ENCODE data around the gene MAMSTR.

MAMSTR gene

DNA sequence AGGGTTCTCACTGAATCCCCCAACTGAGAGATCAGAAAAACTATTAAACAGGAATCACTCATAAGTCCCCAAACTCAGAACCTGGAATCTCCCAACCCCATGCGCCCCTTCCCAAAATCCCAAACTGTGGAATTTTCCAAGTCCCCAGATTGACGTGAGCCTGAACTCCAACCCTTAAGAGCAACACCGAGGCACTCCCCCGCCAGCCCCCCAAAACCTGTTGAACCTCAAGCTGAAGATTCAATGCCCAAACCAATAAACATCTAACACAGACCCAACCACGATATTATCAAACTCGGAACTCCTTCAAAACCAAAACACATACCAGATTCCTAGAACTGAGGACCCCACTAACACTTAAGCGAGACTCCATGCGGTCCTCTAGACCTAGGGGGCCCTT is 26.6 kb upstream of the MAMSTR start:
- no peak for DNase-seq

DNA sequence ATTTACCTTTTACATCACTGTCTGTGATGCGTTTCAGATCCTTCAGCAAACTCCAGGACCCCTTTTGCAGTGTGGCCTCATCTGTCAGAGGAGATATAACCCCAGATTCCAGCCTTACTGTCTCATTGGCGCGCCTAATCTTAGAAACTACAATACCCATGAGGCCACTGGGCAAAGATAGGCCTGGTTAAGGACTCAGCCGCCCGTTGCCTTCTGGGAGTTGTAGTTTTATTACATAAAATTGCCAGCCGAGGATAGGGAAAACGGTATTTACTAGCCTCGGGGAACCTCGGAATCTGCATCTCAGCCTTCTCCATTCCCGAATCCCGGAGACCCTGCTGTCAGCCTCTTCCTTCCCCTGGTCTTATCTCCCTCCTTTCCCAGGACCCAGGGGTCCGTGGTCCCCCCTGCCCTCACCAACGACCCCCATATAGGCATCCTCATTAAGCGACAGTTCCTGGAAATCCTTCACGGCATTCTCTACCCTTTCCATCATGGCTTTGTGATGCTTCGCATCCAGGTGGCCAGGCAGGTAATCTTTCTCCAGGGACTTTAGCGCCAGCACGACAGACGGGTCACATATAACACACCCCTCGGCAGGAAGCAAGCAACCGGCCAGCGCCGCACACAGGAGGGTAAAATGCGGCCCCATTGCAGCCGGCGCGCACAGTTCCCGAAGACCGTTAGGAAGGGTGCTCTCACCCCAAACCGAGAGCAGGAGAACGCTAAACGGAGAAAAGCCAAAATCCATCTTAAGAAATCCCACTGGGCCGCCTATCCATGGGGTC is 25.9 kb upstream of the MAMSTR start:
- DNase-seq = peak; percentile 28

DNA sequence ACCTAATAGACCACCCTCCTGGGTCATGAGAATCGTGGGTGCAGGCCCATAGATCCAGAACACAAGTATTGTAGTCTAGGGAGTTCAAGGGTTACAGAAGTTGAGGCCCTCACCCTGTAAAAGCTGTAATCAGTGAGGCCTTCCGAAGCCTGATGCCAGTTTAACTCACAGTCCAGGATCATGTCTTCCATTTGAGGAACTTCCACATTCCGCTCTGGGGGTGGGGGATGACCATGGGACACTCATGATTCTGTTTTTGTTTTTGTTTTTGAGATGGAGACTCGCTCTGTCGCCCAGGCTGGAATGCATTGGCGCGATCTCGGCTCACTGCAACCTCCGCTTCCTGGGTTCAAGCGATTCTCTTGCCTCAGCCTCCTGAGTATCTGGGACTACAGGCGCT is 22.6 kb upstream of the MAMSTR start:
- DNase-seq = no peak

DNA sequence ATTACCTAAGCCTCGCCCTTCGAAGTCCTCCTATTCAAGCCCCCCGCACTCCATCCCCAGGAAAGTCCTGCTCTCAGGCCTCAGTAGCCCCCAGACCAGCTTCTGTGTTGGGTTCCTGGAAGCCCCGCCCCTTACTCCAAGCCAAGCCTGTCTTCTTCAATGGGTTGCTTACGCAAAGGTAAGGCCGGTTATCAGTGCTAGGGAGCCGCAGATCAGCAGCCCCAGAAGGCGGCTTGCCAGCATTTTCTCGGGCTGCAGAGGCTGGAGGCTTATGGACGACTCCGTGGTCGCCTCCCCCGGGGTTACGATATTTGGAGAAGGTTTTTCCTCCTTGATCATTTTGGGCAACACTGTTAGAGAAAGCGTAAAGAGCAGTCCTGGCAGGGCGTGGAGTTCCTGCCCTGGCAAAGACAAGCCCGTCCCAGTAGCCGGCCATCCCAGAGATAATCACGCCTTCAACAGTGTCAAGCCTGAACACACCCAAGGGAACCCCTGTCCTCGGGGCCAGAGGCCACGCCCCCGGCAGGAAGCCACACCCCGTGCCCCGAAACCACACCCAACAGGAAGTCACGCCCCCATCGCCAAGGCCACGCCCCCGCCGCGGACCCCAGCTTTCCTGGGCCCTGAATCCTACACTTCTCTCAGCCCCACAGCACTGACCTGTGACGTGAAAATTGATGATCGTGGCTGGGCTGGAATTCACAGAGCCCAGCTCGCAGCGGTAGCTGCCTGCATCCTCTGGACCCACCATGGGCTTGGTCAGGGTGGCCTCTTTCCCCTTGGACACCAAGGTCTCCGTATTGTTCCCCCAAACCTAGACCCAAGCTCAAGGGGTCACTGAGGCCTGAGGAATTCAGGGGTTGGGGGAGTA is 21.8 kb upstream of the MAMSTR start:
- no peak for DNase-seq

DNA sequence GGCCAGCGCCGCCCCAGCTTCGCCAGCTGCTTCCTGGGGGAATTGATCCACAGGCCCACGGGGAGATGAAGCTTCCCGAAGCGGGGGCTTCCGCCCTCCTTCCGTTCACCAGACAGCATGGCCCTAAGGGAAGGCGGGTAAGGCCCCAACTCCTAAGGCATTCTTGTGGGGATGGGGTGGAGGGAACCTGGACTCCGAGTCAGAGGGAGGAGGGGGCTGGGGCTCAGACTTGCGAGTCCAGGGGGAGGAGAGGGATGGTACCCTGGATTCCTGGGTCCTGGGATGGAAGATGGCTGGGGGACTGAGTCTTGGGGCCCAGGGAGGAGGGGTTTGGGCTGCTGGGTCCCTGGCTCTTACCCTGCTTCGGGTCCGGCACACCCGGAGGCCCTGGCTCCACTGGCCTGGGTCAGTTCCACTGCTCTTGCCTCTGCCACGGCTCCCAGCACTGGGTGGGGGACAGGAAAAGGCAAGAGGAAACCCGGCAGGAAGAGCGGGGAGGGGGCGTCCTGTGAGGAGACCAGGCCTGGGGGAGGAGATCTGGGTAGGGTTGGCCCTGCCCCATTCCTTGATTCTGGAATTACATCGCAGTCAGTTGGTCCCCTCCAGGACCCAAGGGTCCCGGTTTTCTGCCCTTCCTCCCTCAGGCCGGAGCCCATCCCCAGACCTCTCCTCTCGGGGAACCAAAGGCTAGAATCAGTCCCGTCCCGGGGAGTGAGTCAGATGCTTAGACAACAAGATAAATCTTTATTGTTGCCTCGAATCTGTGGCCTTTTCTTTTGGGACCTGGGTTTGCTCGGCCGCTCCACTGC is 20.8 kb upstream of the MAMSTR start, which contains the start of gene RASIP1:
RASIP1 (minus strand) TSS at position 447 of the 809 bp plus-strand sequence; CDS start at position 119, 328 bp downstream.
- no peak for DNase-seq

DNA sequence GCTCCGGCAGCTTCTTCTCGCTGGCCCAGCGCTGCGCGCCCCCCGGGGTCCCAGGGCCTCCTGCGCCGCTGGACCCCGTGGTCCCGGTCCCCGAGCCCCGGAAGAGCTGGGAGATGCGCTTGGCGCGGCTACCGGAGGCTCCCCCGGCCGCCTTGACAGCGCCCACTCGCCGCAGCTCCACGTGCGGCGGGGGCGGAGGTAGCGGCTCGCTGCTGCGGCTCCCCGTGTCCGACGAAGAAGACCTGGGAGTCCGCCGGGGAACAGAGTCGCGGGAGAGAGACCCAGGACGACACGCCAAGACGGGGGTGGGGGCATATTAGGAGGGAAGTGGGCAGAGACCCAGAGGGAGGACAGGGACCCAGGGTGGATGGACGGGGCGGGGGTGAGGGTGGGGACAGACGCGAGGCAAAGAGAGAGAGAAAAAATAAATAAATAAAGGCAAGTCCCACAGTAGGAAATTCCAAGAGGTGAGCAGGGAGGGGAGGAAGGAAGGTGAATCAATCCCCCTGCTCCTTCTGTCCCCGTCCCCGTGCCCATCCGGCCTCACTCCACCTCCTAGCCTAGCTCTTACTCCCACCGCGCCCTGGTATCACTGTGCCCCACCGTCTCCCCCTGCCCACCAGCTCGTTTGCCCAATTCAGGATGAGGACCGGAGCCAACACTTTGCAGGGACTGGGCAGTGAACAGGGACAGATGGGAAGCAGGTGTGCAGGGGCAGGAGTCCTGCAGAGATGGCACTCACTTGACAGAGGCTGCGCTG is 20.1 kb upstream of the MAMSTR start:
- no peak for DNase-seq

DNA sequence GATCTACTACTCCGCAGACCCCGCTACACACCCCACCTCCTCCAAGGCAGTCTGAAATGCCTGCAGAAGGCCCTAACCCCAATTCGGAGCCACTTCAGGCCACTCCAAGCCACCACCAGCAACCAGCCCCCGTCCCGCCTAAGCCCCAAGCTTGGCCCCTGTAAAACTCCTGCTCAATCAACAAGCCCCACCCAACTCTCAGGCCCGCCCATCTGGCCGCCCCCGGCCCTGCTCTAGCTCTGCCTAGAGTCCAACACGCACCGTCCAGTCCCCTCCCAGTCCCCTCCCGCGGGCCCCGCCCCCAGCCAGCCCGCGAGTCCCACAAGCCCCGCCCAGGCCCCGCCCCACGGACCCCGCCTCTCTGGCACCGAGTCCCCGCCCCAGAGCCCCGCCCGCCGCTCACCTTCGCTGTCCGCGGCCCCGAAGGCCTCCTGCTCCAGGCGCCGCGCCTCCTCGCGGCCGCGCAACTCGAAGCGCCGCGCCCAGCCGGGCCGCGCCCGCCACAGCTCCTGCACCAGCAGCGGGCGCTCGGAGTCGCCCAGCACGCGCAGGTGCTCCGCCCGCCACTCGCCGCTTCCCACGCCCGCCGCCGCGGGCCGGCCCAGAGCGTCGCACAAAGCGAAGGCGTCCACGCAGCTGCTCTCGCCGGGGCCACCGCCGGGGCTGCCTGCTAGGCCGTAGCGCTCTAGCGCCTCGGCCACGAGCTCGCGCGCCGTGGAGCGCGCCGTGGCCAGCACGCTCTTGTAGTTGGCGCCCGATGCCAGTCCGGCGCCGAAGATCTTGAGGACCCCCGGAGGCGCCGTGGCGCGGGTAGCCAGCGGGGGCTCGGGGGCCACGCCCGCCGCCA is 19.3 kb upstream of the MAMSTR start:
- DNase-seq = peak; percentile 87

DNA sequence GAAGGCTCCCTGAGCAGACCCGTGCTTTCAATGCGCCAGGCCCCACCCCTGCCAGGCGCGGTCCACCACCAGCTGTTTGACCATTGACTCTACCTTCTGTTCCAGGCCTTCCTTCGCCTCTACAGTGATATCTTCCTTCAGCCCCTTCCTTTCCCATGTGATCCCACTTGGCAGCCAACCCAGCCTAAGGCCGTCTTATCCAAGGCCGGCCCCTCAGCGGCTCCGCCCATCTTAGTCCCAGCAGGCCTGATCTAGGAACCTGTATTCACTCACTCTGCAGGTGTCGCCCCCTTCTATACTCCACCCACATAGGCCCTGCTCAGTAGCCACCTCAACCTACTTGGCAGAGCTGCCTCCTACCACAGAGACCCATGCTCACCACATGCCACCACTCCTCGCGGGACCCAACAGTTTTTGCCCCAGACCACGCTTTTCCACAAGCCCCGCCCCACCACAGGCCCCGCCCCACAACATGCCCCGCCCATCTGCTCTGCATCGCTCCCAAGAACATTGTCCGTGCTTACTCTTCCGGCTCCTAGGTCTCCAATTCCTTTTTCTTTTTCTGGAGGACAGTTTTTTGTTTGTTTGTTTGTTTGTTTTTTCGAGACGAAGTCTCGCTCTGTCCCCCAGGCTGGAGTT is 18.0 kb upstream of the MAMSTR start:
- no peak for DNase-seq

DNA sequence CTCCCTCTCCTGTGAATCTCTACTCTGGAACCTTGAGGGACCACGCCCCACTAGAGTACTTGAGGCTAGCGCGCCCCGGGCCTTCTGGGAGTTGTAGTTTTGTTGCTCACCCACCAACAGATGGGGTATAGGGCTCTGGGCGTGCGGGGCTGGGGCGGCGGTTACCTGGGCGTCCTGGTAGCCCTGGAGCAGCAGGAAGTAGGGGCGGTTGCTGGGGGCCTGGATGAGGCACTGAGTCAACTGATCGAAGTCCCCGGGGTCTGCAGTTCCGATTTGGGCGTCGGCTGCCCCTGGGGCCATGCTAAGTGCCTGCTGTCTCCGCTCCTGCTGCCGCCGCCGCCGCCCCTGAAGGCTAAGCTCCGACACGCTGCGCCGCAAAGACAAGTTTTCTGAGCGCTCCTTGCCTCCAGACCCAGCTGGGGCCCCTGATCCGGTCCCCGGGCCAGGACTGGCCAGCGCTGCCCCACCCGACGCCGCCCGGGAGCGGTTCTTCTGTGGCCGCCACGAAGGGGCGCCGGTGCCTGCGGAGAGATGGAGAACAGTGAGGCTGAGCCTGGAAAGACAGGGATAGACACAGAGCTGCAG is 15.6 kb upstream of the MAMSTR start:
- peak; percentile 41 for DNase-seq

DNA sequence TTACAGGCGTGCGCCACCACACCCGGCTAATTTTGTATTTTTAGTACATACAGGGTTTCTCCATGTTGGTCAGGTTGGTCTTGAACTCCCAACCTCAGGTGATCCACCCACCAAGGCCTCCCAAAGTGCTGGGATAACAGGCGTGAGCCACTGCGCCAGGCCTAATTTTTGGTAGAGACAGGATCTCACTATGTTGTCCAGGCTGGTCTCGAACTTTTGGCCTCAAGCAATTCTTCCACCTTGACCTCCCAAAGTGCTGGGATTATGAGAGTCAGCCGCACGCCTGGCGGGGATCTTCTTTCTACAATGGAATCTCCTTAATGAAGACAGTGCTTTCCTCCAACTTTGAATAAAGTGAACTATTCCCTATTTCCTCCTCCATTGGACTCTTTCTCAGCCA is 15.1 kb upstream of the MAMSTR start:
- DNase-seq = no peak

DNA sequence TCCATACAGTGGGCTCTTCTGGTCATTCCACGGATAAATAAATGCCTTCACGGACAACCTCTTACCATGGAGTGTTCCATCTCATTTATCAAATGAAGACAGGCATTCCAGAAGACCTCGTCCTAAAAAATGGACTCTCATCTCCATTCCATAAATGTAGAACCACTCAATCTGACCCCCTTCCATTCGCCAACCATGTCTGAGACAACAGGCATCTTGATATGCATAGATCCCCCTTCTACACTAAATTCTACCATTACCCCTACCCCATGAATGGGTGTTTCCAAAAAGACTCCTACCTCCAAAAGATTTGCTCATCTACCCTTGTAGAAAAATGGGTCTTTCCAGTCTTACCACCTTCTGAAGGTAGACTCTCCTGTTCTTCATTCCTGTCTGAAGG is 11.9 kb upstream of the MAMSTR start:
- DNase-seq = no peak

DNA sequence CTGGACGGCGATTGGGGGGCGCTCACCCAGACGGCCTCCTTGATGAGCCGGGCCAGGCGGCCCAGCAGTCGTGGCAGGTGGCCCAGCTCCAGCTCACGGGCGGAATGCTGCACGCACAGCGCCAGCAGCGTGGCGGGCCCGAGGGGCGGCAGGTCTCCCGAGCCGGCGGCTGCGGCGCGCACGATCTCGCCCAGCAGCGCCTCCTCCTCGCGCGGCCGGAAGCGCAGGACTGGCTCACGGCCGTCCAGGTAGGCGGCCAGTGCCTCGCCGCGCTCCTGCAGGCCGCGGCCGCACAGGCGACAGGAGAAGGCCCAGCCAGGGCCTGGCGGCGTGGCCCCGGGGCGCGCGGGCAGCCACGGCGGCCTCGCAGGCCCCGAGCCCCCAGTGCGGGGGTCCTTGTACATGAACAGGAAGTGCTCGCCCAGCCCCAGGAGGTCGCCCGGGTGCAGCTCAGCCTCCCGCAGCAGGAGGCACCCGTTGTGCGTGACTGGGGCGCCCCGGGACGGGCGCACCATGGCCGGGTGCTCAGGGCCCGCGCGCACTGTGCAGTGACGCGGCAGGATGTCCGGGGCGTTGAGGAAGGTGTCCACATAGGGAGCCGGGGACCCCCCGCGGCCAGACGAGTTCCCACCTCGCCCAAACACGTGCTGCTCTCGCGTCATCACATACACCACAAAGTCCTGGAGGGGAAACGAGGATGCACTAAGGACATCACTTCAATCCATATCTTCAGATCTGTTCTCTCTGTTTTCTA is 9.6 kb upstream of the MAMSTR start:
- no peak for DNase-seq

DNA sequence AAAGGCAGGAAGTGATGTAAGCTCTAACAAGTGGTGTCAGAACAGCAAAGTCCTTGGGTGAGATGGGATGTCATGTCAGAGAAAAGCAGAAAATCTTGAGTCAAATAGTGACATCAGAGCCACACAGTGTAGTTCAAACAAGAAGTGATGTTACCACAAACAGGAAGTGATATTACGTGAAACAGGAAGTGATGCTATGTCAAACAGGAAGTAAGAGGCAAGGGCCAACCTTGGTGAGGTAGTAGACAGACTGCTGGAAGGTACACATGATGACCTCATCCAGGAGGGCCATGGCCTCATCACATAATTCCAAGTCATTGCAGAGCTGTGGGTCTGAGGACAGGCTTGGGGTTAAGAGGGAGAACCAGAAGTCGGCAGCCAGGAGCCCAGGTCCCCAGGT is 7.0 kb upstream of the MAMSTR start:
- no peak for DNase-seq

DNA sequence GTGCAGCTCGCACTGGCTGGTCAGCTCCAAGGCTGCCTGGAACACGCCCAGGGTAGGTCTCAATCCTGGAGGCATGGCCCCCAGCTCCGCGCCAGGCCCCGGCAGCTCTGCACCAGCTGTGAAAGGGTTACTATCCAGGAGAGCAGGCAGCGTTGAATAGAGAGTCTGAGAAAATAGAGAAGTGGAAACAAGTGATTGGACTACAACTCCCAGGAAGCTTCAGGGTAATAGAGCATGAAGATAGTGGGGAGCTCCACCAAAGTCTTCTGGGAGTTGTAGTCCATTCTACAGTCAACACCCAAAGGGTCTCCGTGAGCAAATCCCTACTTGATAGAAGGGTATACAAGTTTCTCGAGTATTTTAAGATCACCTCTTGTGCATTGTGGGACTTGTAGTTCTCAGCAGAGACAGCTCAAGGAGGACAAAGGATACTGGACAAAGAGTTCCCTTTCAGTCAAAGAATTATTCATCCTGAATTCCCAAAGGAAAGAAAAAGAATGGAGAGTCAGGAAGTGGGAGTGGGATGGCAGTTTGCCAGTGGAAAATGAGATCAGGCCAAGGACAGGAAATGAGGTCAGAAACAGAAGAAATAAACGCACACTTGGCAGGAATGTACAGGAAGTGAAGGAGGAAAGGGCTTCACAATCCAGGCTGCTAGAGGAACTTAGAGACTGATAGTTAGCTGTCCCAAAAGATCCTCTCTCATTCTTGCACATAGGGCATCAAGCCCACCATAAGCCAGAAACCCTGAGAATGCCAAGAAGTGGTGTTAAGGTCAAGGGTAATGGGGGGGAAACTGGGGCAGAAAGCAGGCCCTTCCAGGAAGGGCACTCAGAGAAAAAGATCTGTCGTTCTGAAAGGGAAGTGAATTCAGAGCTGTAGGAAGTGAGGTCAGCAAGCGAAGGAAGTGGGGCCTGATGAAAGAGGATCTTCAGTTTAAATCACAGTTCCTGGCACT is 5.5 kb upstream of the MAMSTR start:
- no peak for DNase-seq

DNA sequence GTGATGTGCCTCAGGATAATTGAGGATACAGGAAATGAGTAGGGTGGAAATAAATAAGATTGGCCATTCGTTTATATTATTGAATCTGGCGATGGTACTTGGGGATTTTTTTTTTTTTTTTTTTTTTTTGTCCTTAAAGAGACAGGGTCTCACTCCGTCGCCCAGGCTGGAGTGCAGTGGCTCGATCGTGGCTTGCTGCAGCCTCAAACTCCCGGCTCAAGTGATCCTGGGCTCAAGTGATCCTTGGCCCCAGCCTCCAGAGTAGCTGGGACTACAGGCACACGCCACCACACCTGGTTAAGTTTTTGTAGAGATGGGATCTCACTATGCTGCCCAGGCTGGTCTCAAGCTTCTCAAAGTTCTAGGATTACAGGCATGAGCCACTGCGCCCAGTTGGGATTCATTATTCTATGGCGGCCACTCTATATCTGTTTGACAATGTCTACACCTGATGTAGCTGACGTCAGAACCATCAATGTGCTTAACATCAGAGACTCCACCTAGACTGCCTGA is 2.7 kb upstream of the MAMSTR start:
- DNase-seq = no peak

DNA sequence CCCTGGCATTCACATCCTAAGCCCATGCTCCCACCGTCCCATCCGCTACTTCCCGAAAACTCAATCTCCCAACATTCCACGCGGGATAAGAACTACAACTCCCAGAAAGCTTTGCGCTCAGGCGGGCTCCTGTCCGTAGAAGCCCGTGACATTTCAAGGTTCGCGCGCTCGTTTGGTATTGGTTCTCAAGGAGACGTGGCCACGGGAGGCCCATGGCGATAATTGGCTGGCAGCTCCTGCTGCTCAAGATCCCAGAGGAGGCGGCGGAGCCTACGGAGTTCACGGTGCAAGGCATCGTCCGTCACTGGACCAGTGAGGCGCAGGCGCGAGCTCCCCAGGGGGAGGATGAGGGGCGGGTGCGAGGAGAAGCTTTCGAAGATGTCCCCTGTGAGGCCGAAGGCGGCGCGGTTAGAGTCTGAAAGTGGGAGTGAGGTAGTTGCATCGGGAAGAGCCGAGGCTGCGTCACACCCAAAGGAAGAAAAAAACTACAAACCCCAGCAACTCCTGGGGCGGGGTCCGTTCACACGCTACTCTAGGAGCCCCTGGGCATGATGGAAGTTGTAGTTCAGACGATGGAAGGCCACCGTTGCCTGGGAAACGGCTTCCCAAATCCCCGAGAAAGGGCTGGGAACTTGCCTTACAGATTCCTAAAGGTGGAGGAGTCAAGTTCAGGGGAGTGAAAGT is 1.2 kb upstream of the MAMSTR start:
- DNase-seq = peak; percentile 96

DNA sequence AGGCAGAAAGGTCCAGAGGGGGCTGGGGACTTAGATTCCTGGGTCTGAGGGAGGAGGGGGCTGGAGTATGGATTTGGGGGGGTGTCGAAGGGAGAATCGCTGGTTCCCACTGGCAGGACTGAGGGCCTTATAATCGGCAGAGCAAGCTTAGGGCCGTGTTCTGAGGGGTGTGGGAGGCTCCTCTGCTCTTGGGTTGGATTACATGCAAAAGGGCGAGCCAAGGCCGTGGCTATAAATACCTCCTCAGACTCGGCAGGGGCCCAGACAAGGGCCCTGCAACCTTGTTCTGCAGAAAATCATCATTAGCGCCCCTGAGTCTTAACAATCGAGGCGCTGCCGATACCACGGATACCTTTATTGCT is 707 bp upstream of the MAMSTR start:
- no peak for DNase-seq

DNA sequence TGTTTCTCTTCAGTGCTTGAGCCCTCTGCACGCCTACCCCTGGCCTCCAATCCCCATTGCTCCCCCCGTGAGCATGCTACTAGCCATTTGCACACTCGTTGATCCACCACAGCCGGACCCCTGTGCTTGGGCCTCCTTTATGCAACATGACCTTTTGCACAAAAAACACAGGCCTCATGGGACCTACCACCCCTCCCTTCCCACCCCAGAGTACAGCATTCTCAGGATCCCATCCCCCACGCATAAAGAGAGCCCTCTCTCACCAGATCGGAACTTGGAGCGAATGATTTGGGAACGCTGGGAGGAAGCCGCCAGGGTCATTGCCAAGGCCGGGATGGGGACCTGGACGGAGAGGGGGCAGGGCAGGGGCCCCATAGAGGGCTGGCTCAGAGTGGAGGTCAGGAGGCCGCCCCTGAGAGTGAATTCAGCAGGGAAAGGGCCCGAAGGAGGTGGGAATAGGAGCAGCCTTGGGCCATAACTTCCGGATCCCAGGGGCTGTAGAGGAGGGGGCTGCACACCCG is 754 bp downstream of the MAMSTR start:
- no peak for DNase-seq

Data from NCI-H2227 treated with DMSO at 0.1 percent for 48 hours (cell line).